ENCODE results near the gene POU2F1. TPM values are rescaled to one million over a fixed set of nuclear protein-coding genes. Genes with fewer than 3 reads are reported as not detected.

The POU2F1 gene
- polyA plus RNA-seq, 1 donor from 2014 or later = 10.9 TPM

DNA sequence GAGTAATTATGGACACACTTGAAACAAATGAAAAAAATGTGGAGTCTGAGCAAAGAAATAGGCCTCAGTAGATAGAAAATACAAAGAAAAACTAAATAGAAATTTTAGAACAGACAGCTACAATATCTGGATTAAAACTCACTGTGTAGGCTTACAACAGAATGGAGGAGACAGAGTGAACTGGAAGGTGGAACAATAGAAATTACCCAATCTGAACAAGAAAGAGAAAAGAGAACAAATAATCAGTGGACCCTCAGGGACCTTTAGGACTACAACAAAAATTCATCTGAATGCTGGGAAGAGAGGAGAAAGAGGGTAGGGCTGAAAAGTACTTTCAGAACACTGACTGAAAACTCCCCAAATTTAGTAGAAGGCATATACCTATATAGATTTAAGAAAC, 90.0 kb downstream of the POU2F1 start:
- no peak overlapping the region for H3K9ac ChIP-seq (ENCODE audit: low read length)
- H3K9me2 ChIP-seq (ENCODE audit: insufficient read depth, low read length) = no peaks in the 10 kb centered on the region
- TF ChIP-seq POLR2AphosphoS5 (IDR thresholded peaks at IDR 0.05) (no peak), MXI1 (conservative IDR thresholded peaks at IDR 0.05; ENCODE audit: poor library complexity, severe bottlenecking) (no peak), EP300 (conservative IDR thresholded peaks at IDR 0.05; ENCODE audit: poor library complexity, severe bottlenecking) (no peak), TAF1 (IDR thresholded peaks at IDR 0.05; ENCODE audit: low read depth) (no peak), RAD21 (conservative IDR thresholded peaks at IDR 0.05) (no peak), SMC3 (conservative IDR thresholded peaks at IDR 0.05; ENCODE audit: poor library complexity) (no peak)
- TF ChIP-seq, protein P1, sequence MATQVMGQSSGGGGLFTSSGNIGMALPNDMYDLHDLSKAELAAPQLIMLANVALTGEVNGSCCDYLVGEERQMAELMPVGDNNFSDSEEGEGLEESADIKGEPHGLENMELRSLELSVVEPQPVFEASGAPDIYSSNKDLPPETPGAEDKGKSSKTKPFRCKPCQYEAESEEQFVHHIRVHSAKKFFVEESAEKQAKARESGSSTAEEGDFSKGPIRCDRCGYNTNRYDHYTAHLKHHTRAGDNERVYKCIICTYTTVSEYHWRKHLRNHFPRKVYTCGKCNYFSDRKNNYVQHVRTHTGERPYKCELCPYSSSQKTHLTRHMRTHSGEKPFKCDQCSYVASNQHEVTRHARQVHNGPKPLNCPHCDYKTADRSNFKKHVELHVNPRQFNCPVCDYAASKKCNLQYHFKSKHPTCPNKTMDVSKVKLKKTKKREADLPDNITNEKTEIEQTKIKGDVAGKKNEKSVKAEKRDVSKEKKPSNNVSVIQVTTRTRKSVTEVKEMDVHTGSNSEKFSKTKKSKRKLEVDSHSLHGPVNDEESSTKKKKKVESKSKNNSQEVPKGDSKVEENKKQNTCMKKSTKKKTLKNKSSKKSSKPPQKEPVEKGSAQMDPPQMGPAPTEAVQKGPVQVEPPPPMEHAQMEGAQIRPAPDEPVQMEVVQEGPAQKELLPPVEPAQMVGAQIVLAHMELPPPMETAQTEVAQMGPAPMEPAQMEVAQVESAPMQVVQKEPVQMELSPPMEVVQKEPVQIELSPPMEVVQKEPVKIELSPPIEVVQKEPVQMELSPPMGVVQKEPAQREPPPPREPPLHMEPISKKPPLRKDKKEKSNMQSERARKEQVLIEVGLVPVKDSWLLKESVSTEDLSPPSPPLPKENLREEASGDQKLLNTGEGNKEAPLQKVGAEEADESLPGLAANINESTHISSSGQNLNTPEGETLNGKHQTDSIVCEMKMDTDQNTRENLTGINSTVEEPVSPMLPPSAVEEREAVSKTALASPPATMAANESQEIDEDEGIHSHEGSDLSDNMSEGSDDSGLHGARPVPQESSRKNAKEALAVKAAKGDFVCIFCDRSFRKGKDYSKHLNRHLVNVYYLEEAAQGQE (IDR thresholded peaks at IDR 0.05; ENCODE audit: borderline replicate concordance) = no peak
- TF ChIP-seq, protein P2, sequence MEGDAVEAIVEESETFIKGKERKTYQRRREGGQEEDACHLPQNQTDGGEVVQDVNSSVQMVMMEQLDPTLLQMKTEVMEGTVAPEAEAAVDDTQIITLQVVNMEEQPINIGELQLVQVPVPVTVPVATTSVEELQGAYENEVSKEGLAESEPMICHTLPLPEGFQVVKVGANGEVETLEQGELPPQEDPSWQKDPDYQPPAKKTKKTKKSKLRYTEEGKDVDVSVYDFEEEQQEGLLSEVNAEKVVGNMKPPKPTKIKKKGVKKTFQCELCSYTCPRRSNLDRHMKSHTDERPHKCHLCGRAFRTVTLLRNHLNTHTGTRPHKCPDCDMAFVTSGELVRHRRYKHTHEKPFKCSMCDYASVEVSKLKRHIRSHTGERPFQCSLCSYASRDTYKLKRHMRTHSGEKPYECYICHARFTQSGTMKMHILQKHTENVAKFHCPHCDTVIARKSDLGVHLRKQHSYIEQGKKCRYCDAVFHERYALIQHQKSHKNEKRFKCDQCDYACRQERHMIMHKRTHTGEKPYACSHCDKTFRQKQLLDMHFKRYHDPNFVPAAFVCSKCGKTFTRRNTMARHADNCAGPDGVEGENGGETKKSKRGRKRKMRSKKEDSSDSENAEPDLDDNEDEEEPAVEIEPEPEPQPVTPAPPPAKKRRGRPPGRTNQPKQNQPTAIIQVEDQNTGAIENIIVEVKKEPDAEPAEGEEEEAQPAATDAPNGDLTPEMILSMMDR (IDR thresholded peaks at IDR 0.05; ENCODE audit: poor library complexity, severe bottlenecking) = no peak
- peak overlapping the region; percentile 7 for H3K4me2 ChIP-seq (ENCODE audit: low read length)
- H3K27me3 ChIP-seq (ENCODE audit: insufficient read depth, low read depth, low read length) = no peaks in the 10 kb centered on the region
- H3K9me3 ChIP-seq (ENCODE audit: low read length) = no peaks in the 10 kb centered on the region
- no peaks in the 10 kb centered on the region for H3K36me3 ChIP-seq (ENCODE audit: insufficient read depth, low read length)
- H3K27ac ChIP-seq (ENCODE audit: low read length) = no peak overlapping the region
- H3K4me3 ChIP-seq (ENCODE audit: low read length) = peak overlapping the region; percentile 1
- no peaks in the 10 kb centered on the region for H3F3A ChIP-seq (ENCODE audit: insufficient read depth, low read length, poor library complexity, severe bottlenecking)
- peaks cover 49% of the 10 kb centered on the region for H3K79me2 ChIP-seq (replicated peaks; ENCODE audit: insufficient read depth, low read length)
- no peaks in the 10 kb centered on the region for H4K20me1 ChIP-seq (ENCODE audit: insufficient read depth)
- no peak overlapping the region for H2AFZ ChIP-seq (ENCODE audit: low read depth, low read length)

DNA sequence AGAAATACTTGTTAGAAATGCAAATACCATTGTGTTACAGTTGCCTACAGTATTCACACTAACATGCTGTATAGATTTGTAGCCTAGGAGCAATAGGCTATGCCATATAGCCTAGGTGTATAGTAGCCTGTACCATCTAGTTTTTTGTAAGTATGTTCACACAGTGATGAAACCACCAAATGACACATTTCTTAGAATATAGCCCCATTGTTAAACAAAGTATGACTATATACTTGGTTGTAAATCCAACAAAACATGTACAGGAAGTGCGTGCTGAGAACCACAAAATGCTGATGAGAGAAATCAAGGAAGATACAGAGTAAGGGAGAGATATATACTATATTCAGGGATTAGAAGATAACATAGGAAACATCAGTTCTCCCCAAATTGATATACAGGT, 92.2 kb downstream of the POU2F1 start:
- no peak overlapping the region for H2AFZ ChIP-seq (ENCODE audit: low read depth, low read length)
- no peak overlapping the region for H3K9ac ChIP-seq (ENCODE audit: low read length)
- peaks cover 50% of the 10 kb centered on the region for H3K79me2 ChIP-seq (replicated peaks; ENCODE audit: insufficient read depth, low read length)
- H3K36me3 ChIP-seq (ENCODE audit: insufficient read depth, low read length) = no peaks in the 10 kb centered on the region
- H3K9me3 ChIP-seq (ENCODE audit: low read length) = no peaks in the 10 kb centered on the region
- no peaks in the 10 kb centered on the region for H4K20me1 ChIP-seq (ENCODE audit: insufficient read depth)
- no peak overlapping the region for H3K27ac ChIP-seq (ENCODE audit: low read length)
- H3K27me3 ChIP-seq (ENCODE audit: insufficient read depth, low read depth, low read length) = no peaks in the 10 kb centered on the region
- H3K4me2 ChIP-seq (ENCODE audit: low read length) = no peak overlapping the region
- H3K4me3 ChIP-seq (ENCODE audit: low read length) = no peak overlapping the region
- H3F3A ChIP-seq (ENCODE audit: insufficient read depth, low read length, poor library complexity, severe bottlenecking) = no peaks in the 10 kb centered on the region
- H3K9me2 ChIP-seq (ENCODE audit: insufficient read depth, low read length) = no peaks in the 10 kb centered on the region
- no peak for TF ChIP-seq SMC3 (conservative IDR thresholded peaks at IDR 0.05; ENCODE audit: poor library complexity)

DNA sequence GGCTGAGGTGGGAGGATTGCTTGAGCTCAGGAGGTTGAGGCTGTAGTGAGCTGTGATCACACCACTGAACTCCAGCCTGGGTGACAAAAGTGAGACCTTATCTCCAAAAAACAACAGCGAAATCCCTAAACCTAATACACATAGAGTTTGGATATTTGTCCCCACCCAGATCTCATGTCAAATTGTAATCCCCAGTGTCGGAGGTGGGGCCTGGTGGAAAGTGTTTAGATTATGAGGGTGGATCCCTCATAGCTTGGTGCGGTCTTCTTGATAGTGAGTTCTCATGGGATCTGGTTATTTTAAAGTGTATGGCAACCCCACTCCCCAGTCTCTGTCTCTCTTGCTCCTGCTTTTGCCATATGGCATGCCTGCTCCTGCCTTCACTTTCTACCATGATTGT, 94.0 kb downstream of the POU2F1 start:
- H3K9me2 ChIP-seq (ENCODE audit: insufficient read depth, low read length) = no peaks in the 10 kb centered on the region
- H3K9ac ChIP-seq (ENCODE audit: low read length) = no peak overlapping the region
- H3K79me2 ChIP-seq (replicated peaks; ENCODE audit: insufficient read depth, low read length) = peaks cover 46% of the 10 kb centered on the region

More for the DNA sequence above, 94.0 kb downstream of the POU2F1 start:
- Histone ChIP-seq H2AFZ (ENCODE audit: low read depth, low read length) (no peak overlapping the region), H3K27ac (ENCODE audit: low read length) (no peak overlapping the region), H3K4me2 (ENCODE audit: low read length) (no peak overlapping the region), H3K27me3 (ENCODE audit: insufficient read depth, low read depth, low read length) (no peaks in the 10 kb centered on the region), H3K4me3 (ENCODE audit: low read length) (no peak overlapping the region), H3K9me3 (ENCODE audit: low read length) (no peaks in the 10 kb centered on the region), H3K36me3 (ENCODE audit: insufficient read depth, low read length) (no peaks in the 10 kb centered on the region), H3F3A (ENCODE audit: insufficient read depth, low read length, poor library complexity, severe bottlenecking) (no peaks in the 10 kb centered on the region), H4K20me1 (ENCODE audit: insufficient read depth) (no peaks in the 10 kb centered on the region)
- TF ChIP-seq, protein P2 (IDR thresholded peaks at IDR 0.05; ENCODE audit: poor library complexity, severe bottlenecking) = no peak
- TF ChIP-seq SMC3 (conservative IDR thresholded peaks at IDR 0.05; ENCODE audit: poor library complexity) = no peak
- no peak for TF ChIP-seq POLR2AphosphoS5 (IDR thresholded peaks at IDR 0.05)
